MM.1S (cell line): Measurements from ENCODE around the gene OR6K3.

Experiments used
- DNase-seq: peaks from one replicate; pipeline ENCODE4 v3.0.0-alpha.2; 2015
- H2AFZ ChIP-seq: fragments of 300-600 bp; sonication (generic); 2 replicates; pipeline ENCODE4 v1.6.0; 2016; ENCODE audit warnings: antibody characterized with exemption, low read length
- H3F3A ChIP-seq: fragments of 300-600 bp; sonication (generic); 2 replicates; pipeline ENCODE4 v1.6.1; 2016; ENCODE audit warnings: mild to moderate bottlenecking, antibody characterized with exemption, low read length, moderate library complexity, mixed read lengths; ENCODE audit not compliant: insufficient read depth
- H3K27ac ChIP-seq: fragments of 300-600 bp; sonication (generic); 2 replicates; pipeline ENCODE4 v1.5.1; 2016; ENCODE audit warnings: mild to moderate bottlenecking, low read length
- H3K27me3 ChIP-seq: fragments of 300-600 bp; sonication (generic); replicated peaks from 2 replicates; pipeline ENCODE4 v1.6.0; 2016; ENCODE audit warnings: low read length; ENCODE audit not compliant: insufficient read depth
- H3K36me3 ChIP-seq: fragments of 300-600 bp; sonication (generic); replicated peaks from 2 replicates; pipeline ENCODE4 v1.6.1; 2016; ENCODE audit warnings: mild to moderate bottlenecking, low read length, mixed read lengths; ENCODE audit not compliant: insufficient read depth
- H3K4me1 ChIP-seq: fragments of 300-600 bp; sonication (generic); 2 replicates; pipeline ENCODE4 v1.6.1; 2016; ENCODE audit warnings: low read length, mixed read lengths
- H3K4me2 ChIP-seq: fragments of 300-600 bp; sonication (generic); 2 replicates; pipeline ENCODE4 v1.6.0; 2016; ENCODE audit warnings: low read depth, low read length
- H3K4me3 ChIP-seq: fragments of 300-600 bp; sonication (generic); 2 replicates; pipeline ENCODE4 v1.5.1; 2016; ENCODE audit warnings: low read length, mixed read lengths
- H3K79me2 ChIP-seq: fragments of 300-600 bp; sonication (generic); 2 replicates; pipeline ENCODE4 v1.6.1; 2016; ENCODE audit warnings: mixed run types, low read length, mixed read lengths
- H3K9ac ChIP-seq: fragments of 300-600 bp; sonication (generic); 2 replicates; pipeline ENCODE4 v1.6.1; 2016; ENCODE audit warnings: low read length, mixed read lengths
- H3K9me2 ChIP-seq: fragments of 300-600 bp; sonication (generic); replicated peaks from 2 replicates; pipeline ENCODE4 v1.6.1; 2016; ENCODE audit warnings: mild to moderate bottlenecking, low read length, mixed read lengths; ENCODE audit not compliant: insufficient read depth
- H3K9me3 ChIP-seq: fragments of 300-600 bp; sonication (generic); replicated peaks from 2 replicates; pipeline ENCODE4 v1.6.1; 2016; ENCODE audit warnings: mild to moderate bottlenecking, low read length, mixed read lengths; ENCODE audit not compliant: insufficient read depth
- H4K20me1 ChIP-seq: fragments of 300-600 bp; sonication (generic); 2 replicates; pipeline ENCODE4 v1.6.1; 2016; ENCODE audit warnings: mild to moderate bottlenecking, low read length, moderate library complexity, mixed read lengths; ENCODE audit not compliant: insufficient read depth
- EZH2 ChIP-seq: fragments of 300-600 bp; sonication (generic); optimal IDR thresholded peaks from 2 replicates; pipeline ENCODE3; 2017; ENCODE audit warnings: low read depth, mild to moderate bottlenecking, antibody characterized with exemption, low read length, mixed read lengths
- EZH2phosphoT487 ChIP-seq: fragments of 300-600 bp; sonication (generic); IDR thresholded peaks from 2 replicates; pipeline ENCODE4 v1.6.1; 2018; ENCODE audit warnings: antibody characterized with exemption, low read length
- TF ChIP-seq, protein P1 (sequence below): fragments of 300-600 bp; sonication (generic); IDR thresholded peaks from 2 replicates; pipeline ENCODE4 v1.5.1; 2016; ENCODE audit warnings: antibody characterized with exemption, low read length, mixed read lengths

OR6K3 gene

GRCh38 chr1:158687037-158687436, 33.5 kb downstream of the OR6K3 start:
- Histone ChIP-seq H3K4me2 (no peak overlapping the region), H3K4me3 (no peak overlapping the region), H4K20me1 (no peaks in the 10 kb centered on the region), H3K9me2 (no peaks in the 10 kb centered on the region), H3K9ac (no peak overlapping the region), H3K79me2 (no peaks in the 10 kb centered on the region), H3K27me3 (no peaks in the 10 kb centered on the region), H3K27ac (no peak overlapping the region), H3K36me3 (no peaks in the 10 kb centered on the region), H3F3A (no peaks in the 10 kb centered on the region), H3K9me3 (no peaks in the 10 kb centered on the region), H2AFZ (no peak overlapping the region), H3K4me1 (no peaks in the 10 kb centered on the region)
- no peak for DNase-seq
- TF ChIP-seq EZH2 = no peak
- TF ChIP-seq EZH2phosphoT487 = no peak
- TF ChIP-seq, protein P1, sequence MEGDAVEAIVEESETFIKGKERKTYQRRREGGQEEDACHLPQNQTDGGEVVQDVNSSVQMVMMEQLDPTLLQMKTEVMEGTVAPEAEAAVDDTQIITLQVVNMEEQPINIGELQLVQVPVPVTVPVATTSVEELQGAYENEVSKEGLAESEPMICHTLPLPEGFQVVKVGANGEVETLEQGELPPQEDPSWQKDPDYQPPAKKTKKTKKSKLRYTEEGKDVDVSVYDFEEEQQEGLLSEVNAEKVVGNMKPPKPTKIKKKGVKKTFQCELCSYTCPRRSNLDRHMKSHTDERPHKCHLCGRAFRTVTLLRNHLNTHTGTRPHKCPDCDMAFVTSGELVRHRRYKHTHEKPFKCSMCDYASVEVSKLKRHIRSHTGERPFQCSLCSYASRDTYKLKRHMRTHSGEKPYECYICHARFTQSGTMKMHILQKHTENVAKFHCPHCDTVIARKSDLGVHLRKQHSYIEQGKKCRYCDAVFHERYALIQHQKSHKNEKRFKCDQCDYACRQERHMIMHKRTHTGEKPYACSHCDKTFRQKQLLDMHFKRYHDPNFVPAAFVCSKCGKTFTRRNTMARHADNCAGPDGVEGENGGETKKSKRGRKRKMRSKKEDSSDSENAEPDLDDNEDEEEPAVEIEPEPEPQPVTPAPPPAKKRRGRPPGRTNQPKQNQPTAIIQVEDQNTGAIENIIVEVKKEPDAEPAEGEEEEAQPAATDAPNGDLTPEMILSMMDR = no peak

DNA sequence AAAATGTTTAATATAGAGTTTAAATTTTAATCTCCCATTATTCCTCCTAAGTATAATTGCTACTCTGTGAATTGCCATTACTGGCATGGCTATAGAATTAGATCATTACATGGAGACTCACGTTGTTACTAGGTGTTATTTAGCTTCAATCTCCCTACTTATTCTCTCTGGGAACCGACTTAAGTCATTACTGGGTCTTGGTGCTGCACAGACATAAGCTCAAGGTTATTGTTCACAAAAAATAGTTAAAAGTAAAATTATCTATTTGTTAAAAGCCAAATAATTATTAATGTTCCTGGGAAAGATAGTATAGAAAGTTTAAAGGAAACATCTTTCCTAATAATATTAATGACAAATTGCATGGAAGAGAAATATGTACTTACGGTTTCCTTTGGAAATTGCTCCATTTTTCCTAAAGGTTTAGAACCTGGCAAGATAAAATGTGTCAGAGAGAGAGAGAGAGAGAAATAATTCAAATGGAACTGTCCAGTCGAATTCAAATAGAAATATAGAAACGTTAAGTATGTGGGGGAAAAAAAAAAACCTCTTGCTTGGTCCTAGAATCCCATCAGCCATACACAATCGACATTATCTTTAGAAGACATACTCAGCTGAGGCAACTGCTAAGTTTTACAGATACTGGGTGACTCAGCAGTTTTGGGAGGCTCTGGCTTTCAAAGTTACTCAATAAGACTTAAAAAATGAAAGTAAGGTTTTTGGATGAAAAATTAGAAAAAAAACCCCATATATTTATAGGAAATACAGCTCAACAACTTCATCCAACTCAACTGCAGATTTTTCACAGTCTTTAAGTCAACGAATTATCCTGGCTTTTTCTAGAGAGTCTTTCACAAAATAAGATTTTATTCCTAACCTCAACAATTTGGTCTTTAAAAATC, 34.2 kb downstream of the OR6K3 start, which contains the start of gene SPTA1:
Gene SPTA1, minus strand, starts transcription at position 605 of the 899 bp plus-strand sequence. Its CDS starts 198 bp downstream, at position 407.
- no peak within 1 kb of the TSS for H3K4me3 ChIP-seq
- no peaks in the 10 kb centered on the region for H3K4me1 ChIP-seq
- H2AFZ ChIP-seq = no peak within 1 kb of the TSS
- H3K27ac ChIP-seq = no peak within 1 kb of the TSS
- peak within 1 kb of the TSS; percentile 3; the same call in 1 of the 2 replicates for H3K4me2 ChIP-seq
- no peaks in the 10 kb centered on the region for H3K27me3 ChIP-seq
- H3K9me2 ChIP-seq = no peaks in the 10 kb centered on the region
- H3K9ac ChIP-seq = no peak within 1 kb of the TSS
- no peaks in the 10 kb centered on the region for H3K36me3 ChIP-seq
- H3K9me3 ChIP-seq = no peaks in the 10 kb centered on the region
- no peaks in the 10 kb centered on the region for H3K79me2 ChIP-seq
- TF ChIP-seq EZH2 = no peak
- TF ChIP-seq, protein P1 = no peak
- no peak for TF ChIP-seq EZH2phosphoT487
- no peaks in the 10 kb centered on the region for H4K20me1 ChIP-seq
- peak; percentile 71 for DNase-seq
- H3F3A ChIP-seq = no peaks in the 10 kb centered on the region

- no peaks in the 10 kb centered on the region for H3K4me1 ChIP-seq
- H3K4me3 ChIP-seq = no peak overlapping the region
- H3K4me2 ChIP-seq = no peak overlapping the region
- H2AFZ ChIP-seq = no peak overlapping the region
- H3K27me3 ChIP-seq = no peaks in the 10 kb centered on the region
- H4K20me1 ChIP-seq = no peaks in the 10 kb centered on the region
- H3K9ac ChIP-seq = no peak overlapping the region
- no peaks in the 10 kb centered on the region for H3K79me2 ChIP-seq
- no peaks in the 10 kb centered on the region for H3K9me3 ChIP-seq
- H3K36me3 ChIP-seq = no peaks in the 10 kb centered on the region
- TF ChIP-seq EZH2 (no peak), EZH2phosphoT487 (no peak)
- TF ChIP-seq, protein P1 = no peak
- H3K9me2 ChIP-seq = no peaks in the 10 kb centered on the region
- H3F3A ChIP-seq = no peaks in the 10 kb centered on the region
- H3K27ac ChIP-seq = no peak overlapping the region
- no peak for DNase-seq
Observed at GRCh38 chr1:158685085-158685484, 35.4 kb downstream of the OR6K3 start.
